ENCODE results near the gene AOPEP.
A peak's percentile ranks its signal among the peaks of the same experiment; 100 is the strongest.

AOPEP gene

DNA sequence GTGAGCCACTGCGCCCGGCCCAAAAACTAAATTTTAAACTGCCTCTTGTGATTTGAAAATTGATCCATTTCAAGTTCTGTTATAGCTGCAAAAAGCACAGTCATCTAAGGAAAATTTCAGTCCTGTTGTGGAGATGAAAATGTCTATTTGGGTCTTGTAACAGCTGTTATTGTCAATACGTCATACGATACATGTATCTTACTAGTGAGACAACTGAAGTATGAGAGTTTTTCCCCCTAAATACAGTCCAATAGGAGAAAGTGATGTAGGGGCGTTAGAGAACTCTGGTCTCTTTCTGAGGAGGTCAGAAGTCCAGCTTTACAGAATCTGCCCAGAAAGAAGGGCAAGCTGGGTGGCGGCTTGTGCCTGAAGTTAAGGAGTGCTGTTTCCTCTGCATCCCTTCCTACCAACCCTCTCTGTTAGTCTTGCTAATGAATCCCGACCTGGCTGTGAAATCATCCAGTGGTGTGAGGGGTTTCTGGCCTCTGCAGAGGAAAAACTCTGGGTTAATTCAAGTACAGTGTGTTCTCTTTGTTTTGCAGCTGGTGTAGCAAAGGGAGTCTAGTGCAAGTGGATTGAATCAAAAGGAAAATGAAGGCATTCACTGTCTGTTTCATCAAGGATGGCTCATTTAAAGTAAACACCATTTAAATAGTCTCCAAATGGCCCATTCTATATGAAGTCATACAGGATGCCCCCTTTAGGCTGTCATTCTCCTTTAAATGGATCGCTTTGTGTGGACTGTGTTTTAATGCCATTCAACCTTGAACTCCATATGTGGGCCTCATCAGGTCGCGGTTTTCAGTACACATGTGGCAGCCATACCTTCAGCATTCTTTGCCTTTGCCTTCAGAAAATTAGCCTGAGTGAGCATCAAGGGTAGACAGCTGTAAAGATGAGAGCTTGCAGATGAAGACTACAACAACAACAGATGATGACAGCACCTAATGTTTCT is 59.0 kb downstream of the AOPEP start:
- Histone ChIP-seq H3K27ac (no peak overlapping the region), H3K27me3 (no peaks in the 10 kb centered on the region), H4K20me1 (no peaks in the 10 kb centered on the region), H3K4me3 (no peak overlapping the region), H3K36me3 (peaks cover 21% of the 10 kb centered on the region), H3K9ac (no peak overlapping the region), H3K4me2 (no peak overlapping the region), H3K9me3 (no peaks in the 10 kb centered on the region; the same call in 1 of the 2 replicates), H3K4me1 (peaks cover 14% of the 10 kb centered on the region)
- no peak for TF ChIP-seq Cebpa-rat (IDR thresholded peaks at IDR 0.05)

DNA sequence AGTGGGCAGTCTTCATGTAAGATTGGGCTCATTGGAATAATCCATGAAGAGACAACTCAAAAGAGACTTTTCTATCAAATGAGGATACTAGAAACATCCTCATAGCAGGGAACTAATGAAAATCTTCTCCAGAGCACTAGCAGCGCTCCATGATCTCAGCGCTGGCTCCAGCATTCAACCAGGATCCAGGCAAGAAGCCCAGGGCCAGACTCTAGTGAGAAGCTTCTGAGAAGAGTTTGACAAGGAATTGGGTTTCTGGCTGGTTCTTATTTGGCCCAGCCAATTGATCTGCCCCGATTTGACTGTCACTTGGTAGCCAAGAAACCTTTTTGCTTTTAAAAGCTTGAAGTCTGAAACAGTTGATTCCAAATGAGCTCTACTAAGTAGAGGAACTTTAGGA is 60.1 kb downstream of the AOPEP start:
- Histone ChIP-seq H3K9ac (no peak overlapping the region), H3K4me2 (no peak overlapping the region), H3K36me3 (peaks cover 31% of the 10 kb centered on the region), H3K27ac (no peak overlapping the region), H3K9me3 (no peaks in the 10 kb centered on the region; the same call in 1 of the 2 replicates), H3K27me3 (no peaks in the 10 kb centered on the region), H3K4me1 (peaks cover 8% of the 10 kb centered on the region; the same call in 1 of the 2 replicates), H3K4me3 (no peak overlapping the region), H4K20me1 (no peaks in the 10 kb centered on the region)
- TF ChIP-seq Cebpa-rat (IDR thresholded peaks at IDR 0.05) = no peak

DNA sequence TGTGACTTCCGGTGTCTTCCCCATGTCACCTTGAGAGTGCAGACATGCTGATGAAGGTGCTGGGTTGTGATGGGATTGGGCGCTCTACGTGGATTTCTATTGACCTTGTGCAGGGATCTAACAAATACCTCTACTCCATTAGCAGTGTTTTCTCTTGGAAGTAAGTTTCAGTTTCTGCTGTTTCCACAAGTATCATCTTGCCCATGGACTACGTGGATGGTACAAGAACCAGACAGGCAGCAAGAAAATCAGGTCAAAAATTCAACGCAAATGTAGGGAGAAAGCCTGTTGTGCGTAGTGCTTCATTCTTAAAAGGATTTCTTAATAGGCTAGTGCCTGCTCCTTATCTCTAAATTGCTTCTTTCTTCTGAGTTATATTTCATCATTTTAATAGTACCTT is 60.8 kb downstream of the AOPEP start:
- peaks cover 3% of the 10 kb centered on the region; the same call in 1 of the 2 replicates for H3K9me3 ChIP-seq
- H3K4me2 ChIP-seq = no peak overlapping the region
- no peak overlapping the region for H3K27ac ChIP-seq

DNA sequence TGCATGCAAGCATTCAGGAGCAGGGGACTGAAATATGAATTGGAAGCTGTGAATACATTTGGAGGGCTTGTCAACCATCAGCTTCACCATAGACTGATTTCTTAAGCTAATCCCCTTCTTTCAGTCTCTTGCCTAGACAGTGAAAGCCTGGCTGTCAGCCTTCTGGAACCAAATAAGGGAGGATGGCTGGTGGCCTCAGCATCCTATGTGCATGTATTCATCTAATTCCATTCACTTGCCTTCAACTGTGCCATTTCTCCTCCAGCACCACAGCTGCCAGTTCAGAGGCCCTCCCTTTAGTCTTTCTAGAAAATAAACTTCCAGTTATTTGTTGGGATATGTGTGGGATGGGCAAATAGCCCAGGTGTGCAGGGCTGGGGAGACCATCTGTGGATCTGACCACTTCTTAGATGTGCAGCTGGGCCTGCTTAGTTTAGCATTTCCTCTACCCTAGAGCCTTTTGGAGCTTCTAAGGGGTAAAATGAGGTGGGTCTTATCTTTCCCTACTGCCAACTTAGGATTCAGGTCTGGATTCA is 62.1 kb downstream of the AOPEP start:
- no peak overlapping the region; the same call in 1 of the 2 replicates for H3K4me2 ChIP-seq
- H4K20me1 ChIP-seq = no peaks in the 10 kb centered on the region
- H3K4me1 ChIP-seq = peaks cover 8% of the 10 kb centered on the region; the same call in 1 of the 2 replicates
- H3K27ac ChIP-seq = no peak overlapping the region
- H3K9me3 ChIP-seq = peaks cover 17% of the 10 kb centered on the region
- no peak for TF ChIP-seq Cebpa-rat (IDR thresholded peaks at IDR 0.05)
- no peak overlapping the region for H3K9ac ChIP-seq
- H3K4me3 ChIP-seq = no peak overlapping the region
- H3K27me3 ChIP-seq = no peaks in the 10 kb centered on the region
- H3K36me3 ChIP-seq = peaks cover 46% of the 10 kb centered on the region

More for the DNA sequence above, 60.8 kb downstream of the AOPEP start:
- Histone ChIP-seq H4K20me1 (no peaks in the 10 kb centered on the region), H3K4me1 (peaks cover 8% of the 10 kb centered on the region; the same call in 1 of the 2 replicates), H3K4me3 (no peak overlapping the region), H3K36me3 (peaks cover 38% of the 10 kb centered on the region), H3K9ac (no peak overlapping the region), H3K27me3 (no peaks in the 10 kb centered on the region)
- no peak for TF ChIP-seq Cebpa-rat (IDR thresholded peaks at IDR 0.05)

DNA sequence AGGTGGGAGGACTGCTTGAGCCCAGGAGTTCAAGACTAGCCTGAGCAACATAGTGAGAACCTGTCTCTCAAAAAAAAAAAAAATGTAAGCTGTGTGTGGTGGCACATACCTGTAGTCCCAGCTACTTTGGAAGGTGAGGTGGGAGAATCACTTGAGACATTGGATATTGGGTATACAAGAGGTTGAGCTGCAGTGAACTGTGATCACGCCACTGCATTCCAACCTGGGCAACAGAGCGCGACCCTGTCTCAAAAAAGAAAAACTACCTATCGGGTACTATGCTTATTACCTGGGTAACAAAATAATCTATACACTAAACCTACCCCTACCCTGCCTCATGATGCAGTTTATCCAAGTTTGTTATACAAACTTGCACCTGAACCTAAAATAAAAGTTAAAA is 64.9 kb downstream of the AOPEP start:
- H3K4me2 ChIP-seq = no peak overlapping the region
- H3K27me3 ChIP-seq = no peaks in the 10 kb centered on the region
- H3K27ac ChIP-seq = no peak overlapping the region
- H3K4me1 ChIP-seq = peaks cover 15% of the 10 kb centered on the region
- H3K4me3 ChIP-seq = no peak overlapping the region
- H3K36me3 ChIP-seq = peaks cover 66% of the 10 kb centered on the region
- no peak overlapping the region for H3K9ac ChIP-seq
- H3K9me3 ChIP-seq = peaks cover 24% of the 10 kb centered on the region
- no peaks in the 10 kb centered on the region for H4K20me1 ChIP-seq
- no peak for TF ChIP-seq Cebpa-rat (IDR thresholded peaks at IDR 0.05)

DNA sequence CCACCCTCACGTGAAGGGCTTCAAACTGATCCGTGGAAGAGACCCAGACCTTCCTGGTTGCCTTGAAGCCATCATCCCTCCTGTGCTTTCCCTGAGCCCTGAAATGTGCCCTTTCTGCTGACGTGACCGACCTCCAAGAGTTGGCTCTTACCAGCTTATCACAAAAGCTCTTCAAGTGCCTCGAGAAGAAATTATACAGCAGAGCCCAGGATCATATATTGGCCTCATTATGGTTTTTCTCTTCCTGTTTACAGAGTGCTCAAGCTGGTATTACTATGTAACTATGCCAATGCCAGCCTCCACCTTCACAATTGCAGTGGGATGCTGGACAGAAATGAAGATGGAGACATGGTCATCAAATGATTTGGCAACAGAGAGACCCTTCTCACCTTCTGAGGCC is 66.0 kb downstream of the AOPEP start:
- H3K27ac ChIP-seq = no peak overlapping the region
- no peak for TF ChIP-seq Cebpa-rat (IDR thresholded peaks at IDR 0.05)

DNA sequence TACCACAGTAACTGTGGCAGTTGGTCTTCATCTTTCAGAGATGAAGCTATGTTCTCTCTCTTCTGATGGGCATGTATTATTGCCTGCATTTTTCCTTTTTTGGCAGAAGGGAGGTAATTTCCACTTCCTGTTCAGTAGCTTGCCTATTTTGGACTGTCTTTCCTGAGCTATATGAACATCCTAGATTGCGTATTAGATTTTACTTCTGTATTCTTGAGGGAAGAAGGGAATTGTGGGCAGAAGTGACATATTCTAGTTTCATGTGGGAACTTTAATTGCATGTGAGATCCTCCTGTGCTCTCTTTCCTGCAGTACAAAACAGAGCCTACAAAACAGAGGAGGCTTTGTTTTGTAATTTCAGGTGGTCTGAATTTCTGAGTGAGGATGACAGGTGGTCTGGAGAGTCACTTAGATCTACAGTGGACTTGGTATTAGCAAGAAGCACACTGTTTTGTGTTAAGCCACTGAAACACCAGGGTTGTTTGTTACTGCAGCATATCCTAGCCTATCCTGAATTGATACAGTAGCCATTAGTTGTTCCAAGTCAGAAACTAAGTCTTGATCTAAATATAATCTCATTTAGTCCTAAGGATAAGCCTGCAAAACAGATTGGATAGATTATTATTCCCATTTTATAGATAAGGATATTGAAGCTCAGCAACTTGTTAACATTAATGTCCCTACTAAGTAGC is 68.1 kb downstream of the AOPEP start:
- Histone ChIP-seq H3K4me1 (peaks cover 13% of the 10 kb centered on the region), H3K27me3 (no peaks in the 10 kb centered on the region), H4K20me1 (no peaks in the 10 kb centered on the region), H3K9me3 (peaks cover 24% of the 10 kb centered on the region), H3K27ac (no peak overlapping the region), H3K4me2 (no peak overlapping the region), H3K4me3 (no peak overlapping the region), H3K9ac (no peak overlapping the region), H3K36me3 (peaks cover 71% of the 10 kb centered on the region)
- TF ChIP-seq Cebpa-rat (IDR thresholded peaks at IDR 0.05) = no peak

More for the DNA sequence above, 66.0 kb downstream of the AOPEP start:
- Histone ChIP-seq H3K4me1 (peaks cover 21% of the 10 kb centered on the region), H3K9ac (no peak overlapping the region), H3K4me3 (no peak overlapping the region), H3K4me2 (no peak overlapping the region), H4K20me1 (no peaks in the 10 kb centered on the region), H3K36me3 (peaks cover 67% of the 10 kb centered on the region), H3K27me3 (no peaks in the 10 kb centered on the region), H3K9me3 (peaks cover 24% of the 10 kb centered on the region)

DNA sequence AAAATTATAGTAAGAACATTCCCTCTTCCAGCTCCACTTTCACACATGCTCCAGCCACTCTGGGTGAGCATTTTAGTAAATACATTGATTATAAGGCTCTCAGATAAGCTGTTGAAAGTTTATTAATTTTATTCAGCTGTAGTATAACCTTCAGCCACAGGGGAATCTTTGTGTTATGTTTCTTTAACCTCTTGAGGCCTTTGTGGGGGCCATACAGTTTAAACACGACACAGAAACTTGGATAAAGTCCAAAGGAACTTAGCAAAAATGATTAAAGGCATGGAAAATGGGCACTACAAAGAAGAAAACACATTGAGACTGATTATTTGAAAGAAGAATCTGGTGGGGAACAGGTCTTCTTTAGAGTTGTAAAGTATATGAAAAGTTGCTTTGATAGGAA is 70.2 kb downstream of the AOPEP start:
- Histone ChIP-seq H3K36me3 (peaks cover 72% of the 10 kb centered on the region), H3K9ac (no peak overlapping the region), H3K27ac (no peak overlapping the region), H3K27me3 (no peaks in the 10 kb centered on the region), H3K4me3 (no peak overlapping the region), H4K20me1 (no peaks in the 10 kb centered on the region), H3K4me1 (peaks cover 13% of the 10 kb centered on the region), H3K9me3 (peaks cover 24% of the 10 kb centered on the region), H3K4me2 (peak overlapping the region; percentile 22)
- no peak for TF ChIP-seq Cebpa-rat (IDR thresholded peaks at IDR 0.05)

DNA sequence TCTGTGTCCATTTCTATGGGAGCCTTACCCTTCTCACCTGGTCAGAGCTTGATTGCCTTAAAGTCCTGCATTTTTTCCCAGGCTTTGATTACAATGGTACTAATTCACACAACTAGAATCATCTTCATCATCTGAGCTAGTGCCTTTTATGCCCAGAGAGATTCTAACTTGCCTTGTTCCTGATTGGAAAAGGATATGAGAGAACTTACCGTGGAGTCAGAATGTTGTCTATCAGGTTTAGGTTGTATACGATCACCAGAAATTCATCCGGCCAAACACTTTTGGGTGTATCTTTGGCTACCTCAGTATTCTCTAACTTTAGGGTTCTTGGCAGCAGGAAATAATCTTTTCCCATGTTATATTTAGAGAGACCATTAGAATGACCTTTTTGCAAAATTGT is 71.7 kb downstream of the AOPEP start:
- Histone ChIP-seq H4K20me1 (no peaks in the 10 kb centered on the region), H3K27ac (no peak overlapping the region), H3K4me1 (peaks cover 13% of the 10 kb centered on the region), H3K9me3 (peaks cover 12% of the 10 kb centered on the region), H3K36me3 (peaks cover 63% of the 10 kb centered on the region), H3K4me3 (no peak overlapping the region), H3K9ac (no peak overlapping the region), H3K27me3 (no peaks in the 10 kb centered on the region), H3K4me2 (no peak overlapping the region)
- TF ChIP-seq Cebpa-rat (IDR thresholded peaks at IDR 0.05) = no peak

Data from BLaER1 (cell line).